IgD-negative memory B cell (primary cell): ENCODE results near the gene TRIM7. TPM values are rescaled to one million over a fixed set of nuclear protein-coding genes. Genes with fewer than 3 reads are reported as not detected.

Experiments used
- H3K27ac Mint-ChIP-seq, 3 donors: one replicate each; pipeline ENCODE4 v1.8.0; 2020 to 2022; ENCODE audit warnings: mild to moderate bottlenecking in 3 of 3, mixed read lengths in 3 of 3, moderate library complexity in 1 of 3
- H3K27me3 Mint-ChIP-seq: one replicate; pipeline ENCODE4 v1.8.0; 2021; ENCODE audit warnings: mixed read lengths
- H3K36me3 Mint-ChIP-seq: one replicate; pipeline ENCODE4 v1.8.0; 2020; ENCODE audit warnings: mild to moderate bottlenecking, mixed read lengths
- H3K4me1 Mint-ChIP-seq, 3 donors: one replicate each; pipeline ENCODE4 v1.8.0; 2020 to 2022; ENCODE audit warnings: mixed read lengths in 3 of 3, mild to moderate bottlenecking in 1 of 3
- H3K4me3 Mint-ChIP-seq, 4 donors: one replicate each; pipeline ENCODE4 v1.8.0; 2020 to 2022; ENCODE audit warnings: mild to moderate bottlenecking in 4 of 4, mixed read lengths in 4 of 4, moderate library complexity in 3 of 4
- H3K9me3 Mint-ChIP-seq, 3 donors: one replicate each; pipeline ENCODE4 v1.8.0; 2020 to 2021; ENCODE audit warnings: mixed read lengths in 3 of 3, mild to moderate bottlenecking in 1 of 3
- polyA plus RNA-seq: library from polyadenylated mRNA; unstranded; fragments of 300-500 nt; fragmentation: Illumina TruSeq; gene quantifications from one replicate; pipeline ENCODE4 v1.2.3, GENCODE V29; 2021

The TRIM7 gene
- polyA plus RNA-seq, 1 donor from 2014 or later, result 0.71 TPM

DNA sequence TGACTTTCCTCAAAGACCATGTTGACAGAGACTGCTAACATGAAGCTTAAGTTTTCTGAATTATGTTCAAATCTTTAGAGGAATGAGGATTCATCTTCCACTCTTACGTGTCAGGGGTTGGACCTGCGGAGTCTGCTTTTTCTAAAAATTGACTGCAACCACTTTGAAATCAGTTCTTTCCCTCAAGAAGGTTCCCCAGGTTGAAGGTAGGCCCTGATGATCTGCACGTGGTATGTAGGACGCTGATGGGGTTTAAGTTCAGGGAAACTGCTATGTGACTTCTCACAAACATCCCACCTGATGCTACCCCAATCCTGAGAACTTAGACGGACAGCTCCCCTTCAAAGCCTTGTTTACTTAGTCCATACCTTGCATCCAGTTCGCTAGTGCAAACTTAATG is 31.5 kb upstream of the TRIM7 start:
- H3K36me3 Mint-ChIP-seq, result peaks cover 3% of the 10 kb centered on the region
- peak overlapping the region in 1 of 4 donors; percentile 32 for H3K4me3 Mint-ChIP-seq
- H3K4me1 Mint-ChIP-seq, result peaks cover 6 to 18% (median 9%) of the 10 kb centered on the region in 3 donors
- no peaks in the 10 kb centered on the region for H3K27me3 Mint-ChIP-seq
- H3K9me3 Mint-ChIP-seq, result no peaks in the 10 kb centered on the region
- H3K27ac Mint-ChIP-seq, result peak overlapping the region in 1 of 3 donors; percentile 56

DNA sequence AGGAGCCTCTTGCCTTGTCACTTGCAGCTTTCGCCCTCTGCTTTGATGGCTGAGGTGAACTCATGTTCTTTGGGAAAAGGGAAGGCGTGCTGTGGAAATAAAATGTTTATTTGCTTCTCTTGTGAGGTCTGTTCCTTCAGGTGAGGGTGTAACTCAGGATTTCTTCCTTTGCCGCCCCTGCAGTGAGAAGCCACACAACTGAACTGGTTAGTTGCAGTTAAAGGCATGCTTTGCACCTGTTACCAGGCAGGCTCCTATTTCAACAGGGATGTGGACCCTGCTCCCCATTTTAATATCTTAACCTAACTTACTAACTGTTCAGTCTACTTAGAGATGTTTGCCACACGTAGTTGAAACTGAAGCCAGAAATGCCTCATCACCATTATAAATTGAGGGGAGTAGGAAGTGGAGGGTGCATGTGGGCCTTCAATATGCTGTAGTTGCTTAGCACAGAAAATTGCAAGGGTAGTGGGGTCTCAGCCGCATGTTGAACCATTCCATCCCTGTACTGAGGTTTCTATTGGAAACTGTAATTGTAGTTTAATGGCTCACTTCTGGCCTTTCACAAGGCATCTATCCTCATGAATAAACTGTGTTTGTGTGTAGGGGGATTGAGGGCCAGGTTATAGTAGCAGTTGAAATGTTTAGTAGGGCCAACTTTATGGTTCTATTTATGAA is 30.8 kb upstream of the TRIM7 start:
- Mint-ChIP-seq H3K4me3 (peak overlapping the region in 1 of 4 donors; percentile 32), H3K27ac (peak overlapping the region in 1 of 3 donors; percentile 9), H3K27me3 (no peaks in the 10 kb centered on the region), H3K9me3 (no peaks in the 10 kb centered on the region), H3K36me3 (peaks cover 3% of the 10 kb centered on the region), H3K4me1 (peaks cover 4 to 18% (median 6%) of the 10 kb centered on the region in 3 donors)

DNA sequence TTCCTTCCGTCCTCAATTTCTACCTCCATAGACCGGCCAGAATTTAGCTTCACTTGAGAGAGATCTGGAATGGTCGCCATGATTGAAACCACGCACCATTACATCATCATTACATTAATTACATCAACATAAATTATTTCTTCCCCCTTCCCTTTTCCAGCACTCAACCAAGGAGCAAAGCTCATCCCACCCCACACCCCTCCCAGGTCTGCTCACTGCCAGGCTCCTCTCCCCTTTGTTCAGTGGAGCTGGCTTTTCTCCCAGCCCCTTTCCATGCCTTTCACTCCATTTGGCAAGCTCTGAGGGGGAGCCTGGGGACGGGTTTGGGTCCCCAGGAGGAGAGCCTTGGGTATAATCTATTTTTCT is 30.3 kb upstream of the TRIM7 start:
- peak overlapping the region in 1 of 4 donors; percentile 32 for H3K4me3 Mint-ChIP-seq
- no peaks in the 10 kb centered on the region for H3K27me3 Mint-ChIP-seq
- H3K9me3 Mint-ChIP-seq, result no peaks in the 10 kb centered on the region
- peaks cover 4 to 18% (median 6%) of the 10 kb centered on the region in 3 donors for H3K4me1 Mint-ChIP-seq
- peaks cover 3% of the 10 kb centered on the region for H3K36me3 Mint-ChIP-seq
- peak overlapping the region in 1 of 3 donors; percentile 9 for H3K27ac Mint-ChIP-seq

DNA sequence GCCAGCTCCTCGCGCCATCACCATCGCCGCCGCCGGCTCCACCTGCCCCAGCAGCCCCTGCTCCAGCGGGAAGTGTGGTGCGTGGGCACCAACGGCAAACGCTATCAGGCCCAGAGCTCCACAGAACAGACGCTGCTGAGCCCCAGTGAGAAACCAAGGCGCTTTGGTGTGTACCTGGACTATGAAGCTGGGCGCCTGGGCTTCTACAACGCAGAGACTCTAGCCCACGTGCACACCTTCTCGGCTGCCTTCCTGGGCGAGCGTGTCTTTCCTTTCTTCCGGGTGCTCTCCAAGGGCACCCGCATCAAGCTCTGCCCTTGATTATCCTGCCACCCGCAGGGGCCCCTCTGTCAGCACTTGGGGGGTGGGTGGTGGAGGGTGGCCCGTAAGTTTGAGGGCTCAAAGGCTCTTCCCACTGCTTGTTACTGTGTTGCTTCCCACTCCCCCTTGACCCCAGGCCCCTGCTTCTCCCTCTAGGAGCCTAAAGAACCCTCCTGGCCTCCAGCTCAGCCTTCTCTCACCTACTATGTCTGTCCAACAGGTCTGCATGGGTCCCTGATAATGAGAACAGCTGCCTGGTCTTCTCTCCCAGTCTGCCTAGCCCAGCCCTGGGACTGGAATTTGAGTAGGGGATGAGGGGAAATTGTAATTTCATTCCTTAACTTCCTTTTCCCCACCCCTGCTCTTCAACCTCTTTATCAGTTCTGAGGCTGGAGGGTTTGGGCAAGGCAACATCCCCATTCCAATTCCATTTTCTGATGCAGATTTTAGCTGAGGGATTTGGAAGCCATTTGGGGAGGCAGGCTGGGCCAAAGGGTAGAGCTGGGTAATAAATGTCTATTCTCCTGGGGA is 29.7 kb upstream of the TRIM7 start:
- peaks cover 6 to 20% (median 6%) of the 10 kb centered on the region in 3 donors for H3K4me1 Mint-ChIP-seq
- no peaks in the 10 kb centered on the region for H3K9me3 Mint-ChIP-seq
- peaks cover 3% of the 10 kb centered on the region for H3K36me3 Mint-ChIP-seq

DNA sequence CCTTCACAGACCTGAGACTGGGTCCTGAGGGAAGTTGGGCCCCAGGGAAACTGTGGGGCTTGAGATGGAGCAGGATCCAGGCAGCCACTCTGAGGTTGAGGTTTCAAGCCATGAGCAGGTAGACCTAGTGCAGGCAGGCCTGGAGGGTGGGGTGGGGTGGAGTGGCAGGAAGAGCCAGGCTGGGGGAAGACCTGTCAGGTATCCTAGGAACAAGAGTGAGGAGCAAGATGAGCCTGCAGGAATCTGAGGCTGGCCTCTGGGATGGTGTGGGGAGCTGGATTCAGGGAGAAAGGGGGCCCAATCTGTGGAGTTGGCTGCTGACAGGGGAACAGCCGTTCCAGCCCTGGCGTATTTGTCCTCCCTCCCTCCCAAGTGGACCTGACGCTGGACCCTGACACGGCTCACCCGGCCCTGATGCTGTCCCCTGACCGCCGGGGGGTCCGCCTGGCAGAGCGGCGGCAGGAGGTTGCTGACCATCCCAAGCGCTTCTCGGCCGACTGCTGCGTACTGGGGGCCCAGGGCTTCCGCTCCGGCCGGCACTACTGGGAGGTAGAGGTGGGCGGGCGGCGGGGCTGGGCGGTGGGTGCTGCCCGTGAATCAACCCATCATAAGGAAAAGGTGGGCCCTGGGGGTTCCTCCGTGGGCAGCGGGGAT is 28.9 kb upstream of the TRIM7 start:
- no peak overlapping the region for H3K27ac Mint-ChIP-seq
- H3K27me3 Mint-ChIP-seq, result no peaks in the 10 kb centered on the region
- peak overlapping the region in 1 of 4 donors; percentile 12 for H3K4me3 Mint-ChIP-seq
- peaks cover 3 to 27% (median 13%) of the 10 kb centered on the region in 3 donors for H3K4me1 Mint-ChIP-seq
- no peaks in the 10 kb centered on the region for H3K9me3 Mint-ChIP-seq
- peaks cover 3% of the 10 kb centered on the region for H3K36me3 Mint-ChIP-seq

More for the DNA sequence above, 29.7 kb upstream of the TRIM7 start:
- H3K27me3 Mint-ChIP-seq, result no peaks in the 10 kb centered on the region
- H3K27ac Mint-ChIP-seq, result peak overlapping the region in 1 of 3 donors; percentile 76
- no peak overlapping the region for H3K4me3 Mint-ChIP-seq

DNA sequence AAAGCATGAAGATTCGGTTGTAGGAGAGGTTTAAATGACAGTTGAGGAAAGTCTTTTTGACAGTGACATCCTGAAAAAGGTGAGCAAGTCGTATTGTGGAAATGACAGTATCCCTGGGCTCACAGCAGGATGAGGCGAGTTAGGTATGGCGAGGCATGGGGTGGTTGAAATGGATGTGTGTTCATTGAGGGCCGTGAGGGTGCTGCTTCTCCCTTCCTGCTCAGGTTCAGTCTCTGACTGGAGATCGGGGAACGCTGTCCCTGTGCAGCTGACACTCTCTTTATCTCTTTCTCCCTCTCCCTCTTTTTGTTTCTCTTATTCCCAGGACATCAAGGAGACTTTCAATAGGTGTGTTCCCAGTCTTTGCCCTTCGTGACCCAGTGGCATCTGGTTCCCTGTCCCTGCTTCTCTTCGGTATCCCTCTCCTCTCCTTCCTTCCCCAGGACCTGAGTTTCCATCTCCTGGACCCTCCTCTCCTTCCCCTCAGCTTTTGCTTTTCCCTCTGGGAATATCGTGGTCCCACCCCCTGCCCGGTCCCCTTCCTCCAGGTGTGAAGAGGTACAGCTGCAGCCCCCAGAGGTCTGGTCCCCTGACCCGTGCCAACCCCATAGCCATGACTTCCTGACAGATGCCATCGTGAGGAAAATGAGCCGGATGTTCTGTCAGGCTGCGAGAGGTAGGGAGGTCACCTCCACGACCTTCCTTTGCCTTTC is 28.2 kb upstream of the TRIM7 start:
- peak overlapping the region in 2 of 3 donors; percentile 72 to 73 for H3K27ac Mint-ChIP-seq
- H3K27me3 Mint-ChIP-seq, result no peaks in the 10 kb centered on the region
- H3K4me1 Mint-ChIP-seq, result peaks cover 3 to 27% (median 11%) of the 10 kb centered on the region in 3 donors
- no peaks in the 10 kb centered on the region for H3K9me3 Mint-ChIP-seq
- H3K4me3 Mint-ChIP-seq, result peak overlapping the region in 1 of 4 donors; percentile 45
- H3K36me3 Mint-ChIP-seq, result peaks cover 3% of the 10 kb centered on the region

DNA sequence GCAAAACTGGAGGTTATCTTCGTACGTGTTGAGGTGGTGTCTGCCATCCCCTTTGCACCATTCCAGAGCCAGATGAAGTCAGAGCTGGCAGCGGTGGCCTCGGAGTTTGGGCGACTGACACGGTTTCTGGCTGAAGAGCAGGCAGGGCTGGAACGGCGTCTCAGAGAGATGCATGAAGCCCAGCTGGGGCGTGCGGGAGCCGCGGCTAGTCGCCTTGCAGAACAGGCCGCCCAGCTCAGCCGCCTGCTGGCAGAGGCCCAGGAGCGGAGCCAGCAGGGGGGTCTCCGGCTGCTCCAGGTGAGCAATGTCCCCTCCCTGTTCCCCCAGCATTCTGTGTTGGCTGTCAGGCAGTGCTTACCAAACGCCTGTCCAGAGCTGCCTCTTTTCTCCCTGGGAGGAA is 27.6 kb upstream of the TRIM7 start:
- Mint-ChIP-seq H3K27ac (peak overlapping the region; percentile 21 to 73 (median 72)), H3K36me3 (peaks cover 3% of the 10 kb centered on the region)

DNA sequence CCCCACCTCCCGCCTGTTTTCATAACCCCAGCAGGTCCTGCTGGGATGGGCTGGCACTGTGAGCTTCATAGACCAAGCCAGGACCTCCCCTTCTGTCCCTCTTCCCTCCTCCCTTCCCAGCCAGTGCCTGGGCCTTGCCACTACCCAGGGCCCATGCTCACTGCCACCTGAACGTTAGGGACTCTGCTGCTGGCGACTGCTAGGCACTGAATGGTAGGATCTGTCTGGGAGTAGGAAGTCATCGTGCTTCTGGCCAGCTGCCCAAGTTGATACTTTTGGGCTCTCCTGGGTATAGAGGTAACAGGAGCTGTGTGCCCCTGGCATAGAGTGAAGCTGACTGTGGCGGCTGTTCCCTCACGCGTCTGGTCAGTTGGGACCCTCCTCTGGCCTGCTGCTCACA is 26.4 kb upstream of the TRIM7 start:
- Mint-ChIP-seq H3K27me3 (no peaks in the 10 kb centered on the region), H3K4me3 (peak overlapping the region in 1 of 4 donors; percentile 60), H3K27ac (peak overlapping the region in 2 of 3 donors; percentile 64 to 87), H3K36me3 (peaks cover 3% of the 10 kb centered on the region), H3K4me1 (peaks cover 4 to 24% (median 12%) of the 10 kb centered on the region in 3 donors), H3K9me3 (no peaks in the 10 kb centered on the region)

More for the DNA sequence above, 27.6 kb upstream of the TRIM7 start:
- no peaks in the 10 kb centered on the region for H3K9me3 Mint-ChIP-seq
- H3K27me3 Mint-ChIP-seq, result no peaks in the 10 kb centered on the region
- H3K4me3 Mint-ChIP-seq, result peak overlapping the region in 1 of 4 donors; percentile 45
- peaks cover 3 to 24% (median 11%) of the 10 kb centered on the region in 3 donors for H3K4me1 Mint-ChIP-seq

DNA sequence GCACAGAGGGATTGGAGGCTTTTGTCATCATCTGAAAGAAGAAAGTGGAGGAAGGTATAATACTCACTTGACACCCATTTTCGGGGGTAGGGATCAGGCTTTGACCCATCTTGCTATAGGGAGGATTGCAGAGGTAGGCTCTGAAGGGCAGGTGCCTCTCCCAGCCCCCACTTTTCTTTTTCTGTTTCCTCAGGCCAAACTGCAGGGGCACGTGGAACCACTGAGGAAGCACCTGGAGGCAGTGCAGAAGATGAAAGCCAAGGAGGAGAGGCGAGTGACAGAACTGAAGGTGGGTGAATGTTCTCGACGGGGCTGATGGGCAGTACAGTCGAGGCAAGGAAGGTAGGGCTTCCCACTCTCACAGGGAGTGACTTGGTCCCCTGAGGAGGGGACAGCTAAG is 25.6 kb upstream of the TRIM7 start:
- no peaks in the 10 kb centered on the region for H3K9me3 Mint-ChIP-seq
- peaks cover 7 to 26% (median 16%) of the 10 kb centered on the region in 3 donors for H3K4me1 Mint-ChIP-seq
- H3K27ac Mint-ChIP-seq, result peak overlapping the region in 2 of 3 donors; percentile 64 to 74
- H3K36me3 Mint-ChIP-seq, result peaks cover 4% of the 10 kb centered on the region
- H3K4me3 Mint-ChIP-seq, result peak overlapping the region in 1 of 4 donors; percentile 60
- H3K27me3 Mint-ChIP-seq, result no peaks in the 10 kb centered on the region

DNA sequence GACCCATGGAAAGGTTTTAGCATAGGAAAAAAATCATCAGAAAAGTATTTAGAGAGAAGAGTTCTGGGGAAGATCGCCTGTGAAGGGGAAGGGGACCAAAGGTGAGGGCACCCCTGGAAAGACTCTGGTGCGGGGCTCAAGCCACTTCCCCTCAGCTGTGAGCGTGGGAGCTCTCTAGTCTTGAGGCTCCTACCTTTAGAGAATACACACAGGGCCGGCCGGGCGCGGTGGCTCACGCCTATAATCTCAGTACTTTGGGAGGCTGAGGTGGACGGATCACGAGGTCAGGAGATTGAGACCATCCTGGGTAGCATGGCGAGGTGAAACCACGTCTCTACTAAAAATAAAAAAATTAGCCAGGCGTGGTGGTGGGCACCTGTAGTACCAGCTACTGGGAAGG is 25.0 kb upstream of the TRIM7 start:
- Mint-ChIP-seq H3K27ac (no peak overlapping the region), H3K27me3 (no peaks in the 10 kb centered on the region), H3K9me3 (no peaks in the 10 kb centered on the region), H3K36me3 (peaks cover 4% of the 10 kb centered on the region), H3K4me1 (peaks cover 8 to 29% (median 22%) of the 10 kb centered on the region in 3 donors), H3K4me3 (peak overlapping the region in 1 of 4 donors; percentile 40)

DNA sequence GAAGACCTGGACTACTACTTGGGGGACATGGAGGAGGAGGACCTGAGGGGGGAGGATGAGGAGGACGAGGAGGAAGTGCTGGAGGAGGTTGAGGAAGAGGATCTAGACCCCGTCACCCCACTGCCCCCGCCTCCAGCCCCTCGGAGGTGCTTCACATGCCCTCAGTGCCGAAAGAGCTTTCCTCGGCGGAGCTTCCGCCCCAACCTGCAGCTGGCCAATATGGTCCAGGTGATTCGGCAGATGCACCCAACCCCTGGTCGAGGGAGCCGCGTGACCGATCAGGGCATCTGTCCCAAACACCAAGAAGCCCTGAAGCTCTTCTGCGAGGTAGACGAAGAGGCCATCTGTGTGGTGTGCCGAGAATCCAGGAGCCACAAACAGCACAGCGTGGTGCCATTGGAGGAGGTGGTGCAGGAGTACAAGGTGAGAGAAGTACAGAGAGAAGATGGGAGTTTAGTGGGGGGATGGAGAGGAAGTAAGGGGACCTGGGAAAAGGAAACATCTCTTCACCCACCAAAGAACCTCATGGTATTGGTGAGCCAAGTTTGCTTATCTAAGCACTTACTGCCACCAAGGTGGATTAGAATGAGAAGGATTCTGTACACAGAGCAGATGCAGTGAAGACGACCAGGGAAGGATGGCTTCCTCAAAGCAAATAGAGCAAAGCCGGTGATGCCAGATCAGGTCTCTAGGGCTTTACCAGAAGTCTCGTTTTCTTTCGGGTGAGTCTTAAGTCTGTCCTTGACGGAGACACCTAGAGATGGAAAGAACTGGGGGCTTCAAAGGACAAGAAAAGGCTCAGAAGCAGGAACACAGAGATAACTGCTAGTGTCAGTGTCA is 19.6 kb upstream of the TRIM7 start:
- Mint-ChIP-seq H3K36me3 (peaks cover 3% of the 10 kb centered on the region), H3K9me3 (peaks cover 0 to 5% (median 0%) of the 10 kb centered on the region in 3 donors), H3K27me3 (no peaks in the 10 kb centered on the region), H3K4me3 (peak overlapping the region; percentile 94 to 99 (median 96)), H3K27ac (peak overlapping the region; percentile 99 to 100 (median 100)), H3K4me1 (peaks cover 27 to 34% (median 27%) of the 10 kb centered on the region in 3 donors)

DNA sequence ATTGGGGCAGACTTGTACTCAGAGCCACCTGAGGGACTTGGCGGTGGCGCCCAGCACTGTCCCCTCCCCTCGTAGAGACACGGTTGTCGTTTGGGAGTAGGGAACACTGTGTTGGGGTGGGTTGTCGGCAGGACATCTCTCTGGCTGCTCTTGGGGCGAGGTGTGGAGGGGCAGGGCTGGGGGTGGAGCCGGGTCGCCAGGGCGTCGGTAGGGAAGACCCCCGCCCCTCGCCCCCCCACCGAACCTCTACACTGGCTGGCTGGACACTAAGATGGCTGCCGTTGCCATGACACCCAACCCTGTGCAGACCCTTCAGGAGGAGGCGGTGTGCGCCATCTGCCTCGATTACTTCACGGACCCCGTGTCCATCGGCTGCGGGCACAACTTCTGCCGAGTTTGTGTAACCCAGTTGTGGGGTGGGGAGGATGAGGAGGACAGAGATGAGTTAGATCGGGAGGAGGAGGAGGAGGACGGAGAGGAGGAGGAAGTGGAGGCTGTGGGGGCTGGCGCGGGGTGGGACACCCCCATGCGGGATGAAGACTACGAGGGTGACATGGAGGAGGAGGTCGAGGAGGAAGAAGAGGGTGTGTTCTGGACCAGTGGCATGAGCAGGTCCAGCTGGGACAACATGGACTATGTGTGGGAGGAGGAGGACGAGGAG is 18.9 kb upstream of the TRIM7 start:
- peaks cover 20 to 29% (median 29%) of the 10 kb centered on the region in 3 donors for H3K4me1 Mint-ChIP-seq
- peaks cover 0 to 5% (median 0%) of the 10 kb centered on the region in 3 donors for H3K9me3 Mint-ChIP-seq
- H3K27me3 Mint-ChIP-seq, result no peaks in the 10 kb centered on the region
- peaks cover 3% of the 10 kb centered on the region for H3K36me3 Mint-ChIP-seq
- H3K4me3 Mint-ChIP-seq, result peak overlapping the region; percentile 94 to 99 (median 96)
- peak overlapping the region; percentile 99 to 100 (median 100) for H3K27ac Mint-ChIP-seq
